ENCODE measurements around the gene RAD9A.

The RAD9A gene

GRCh38 chr11:67345920-67346819 lies 45.6 kb upstream of the RAD9A start (continued):
- TF ChIP-seq ZNF639 (tag by site-specific recombination; IDR thresholded peaks at IDR 0.05) (no peak), ZNF366 (tag by site-specific recombination; conservative IDR thresholded peaks at IDR 0.05) (peak; percentile 38; the same call in 1 of the 2 replicates), ZNF707 (tag by site-specific recombination; IDR thresholded peaks at IDR 0.05) (no peak), ZNF2 (tag by site-specific recombination; IDR thresholded peaks at IDR 0.05) (0 out of 2 replicates have a peak, but pooled peaks have one; percentile 42)

GRCh38 chr11:67347964-67348749 lies 43.6 kb upstream of the RAD9A start:
- Histone ChIP-seq H3K9me3 (ENCODE audit: control insufficient read depth, insufficient read depth, low read depth, low read length) (no peaks in the 10 kb centered on the region), H3K4me1 (ENCODE audit: control insufficient read depth, insufficient read depth, low read length) (no peaks in the 10 kb centered on the region), H3K27ac (ENCODE audit: extremely low read depth, low read depth, low read length) (no peak overlapping the region), H3K4me3 (ENCODE audit: low read depth, low read length) (no peak overlapping the region), H3K36me3 (ENCODE audit: control insufficient read depth in 2 of 2, insufficient read depth in 1 of 2, low read length in 2 of 2) (no peaks in the 10 kb centered on the region)
- TF ChIP-seq ZBTB44 (tag by site-specific recombination; IDR thresholded peaks at IDR 0.05): no peak
- TF ChIP-seq ZNF366 (tag by site-specific recombination; conservative IDR thresholded peaks at IDR 0.05): no peak
- no peak for TF ChIP-seq ZNF529 (tag by site-specific recombination; IDR thresholded peaks at IDR 0.05; ENCODE audit: insufficient replicate concordance)
- TF ChIP-seq ZNF416 (tag by site-specific recombination; IDR thresholded peaks at IDR 0.05): no peak
- no peak for TF ChIP-seq ZNF521 (tag by site-specific recombination; IDR thresholded peaks at IDR 0.05)
- POLR2A ChIA-PET: interaction anchor here (1.3 kb wide), 1 partner anchor 22 kb away, joined by 4 read pairs; no protein-coding TSS in a partner anchor
- CTCF ChIA-PET: interaction anchor here (0.7 to 30.4 kb wide), 6 partner anchors 7 to 461 kb away, joined by 3 to 898 read pairs (median 23); partner anchors contain the start of genes CLCF1, POLD4 and RAD9A

- ChIA-PET POLR2A (interaction anchor here (1.3 kb wide), 1 partner anchor 22 kb away, joined by 4 read pairs; no protein-coding TSS in a partner anchor), CTCF (interaction anchor here (0.6 to 30.4 kb wide), 5 partner anchors 13 to 1126 kb away, joined by 3 to 898 read pairs (median 4); partner anchors contain the start of genes CLCF1 and RAD9A)
- Histone ChIP-seq H3K9me3 (ENCODE audit: control insufficient read depth, insufficient read depth, low read depth, low read length) (no peaks in the 10 kb centered on the region), H3K36me3 (ENCODE audit: control insufficient read depth in 2 of 2, insufficient read depth in 1 of 2, low read length in 2 of 2) (no peaks in the 10 kb centered on the region), H3K4me1 (ENCODE audit: control insufficient read depth, insufficient read depth, low read length) (no peaks in the 10 kb centered on the region), H3K4me3 (ENCODE audit: low read depth, low read length) (no peak overlapping the region), H3K27ac (ENCODE audit: extremely low read depth, low read depth, low read length) (no peak overlapping the region)
- TF ChIP-seq REPIN1 (tag by site-specific recombination; IDR thresholded peaks at IDR 0.05; ENCODE audit: low read depth): no peak
- no peak for TF ChIP-seq SP2 (tag by site-specific recombination; IDR thresholded peaks at IDR 0.05)
- no peak for TF ChIP-seq OSR2 (tag by site-specific recombination; IDR thresholded peaks at IDR 0.05)
- no peak for TF ChIP-seq ZNF776 (tag by site-specific recombination; IDR thresholded peaks at IDR 0.05; ENCODE audit: borderline replicate concordance)
- no peak for TF ChIP-seq SALL2 (tag by site-specific recombination; IDR thresholded peaks at IDR 0.05; ENCODE audit: borderline replicate concordance)
- TF ChIP-seq ZNF18 (tag by site-specific recombination; IDR thresholded peaks at IDR 0.05): no peak
- no peak for TF ChIP-seq ZNF239 (tag by site-specific recombination; IDR thresholded peaks at IDR 0.05)
- TF ChIP-seq, protein P1, sequence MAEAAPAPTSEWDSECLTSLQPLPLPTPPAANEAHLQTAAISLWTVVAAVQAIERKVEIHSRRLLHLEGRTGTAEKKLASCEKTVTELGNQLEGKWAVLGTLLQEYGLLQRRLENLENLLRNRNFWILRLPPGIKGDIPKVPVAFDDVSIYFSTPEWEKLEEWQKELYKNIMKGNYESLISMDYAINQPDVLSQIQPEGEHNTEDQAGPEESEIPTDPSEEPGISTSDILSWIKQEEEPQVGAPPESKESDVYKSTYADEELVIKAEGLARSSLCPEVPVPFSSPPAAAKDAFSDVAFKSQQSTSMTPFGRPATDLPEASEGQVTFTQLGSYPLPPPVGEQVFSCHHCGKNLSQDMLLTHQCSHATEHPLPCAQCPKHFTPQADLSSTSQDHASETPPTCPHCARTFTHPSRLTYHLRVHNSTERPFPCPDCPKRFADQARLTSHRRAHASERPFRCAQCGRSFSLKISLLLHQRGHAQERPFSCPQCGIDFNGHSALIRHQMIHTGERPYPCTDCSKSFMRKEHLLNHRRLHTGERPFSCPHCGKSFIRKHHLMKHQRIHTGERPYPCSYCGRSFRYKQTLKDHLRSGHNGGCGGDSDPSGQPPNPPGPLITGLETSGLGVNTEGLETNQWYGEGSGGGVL (tag by site-specific recombination; IDR thresholded peaks at IDR 0.05): no peak
- no peak for TF ChIP-seq ZNF169 (tag by site-specific recombination; IDR thresholded peaks at IDR 0.05)
- no peak for TF ChIP-seq ZNF2 (tag by site-specific recombination; IDR thresholded peaks at IDR 0.05)
- TF ChIP-seq ZNF404 (tag by site-specific recombination; IDR thresholded peaks at IDR 0.05): no peak
- TF ChIP-seq ZNF692 (tag by site-specific recombination; IDR thresholded peaks at IDR 0.05): no peak
- no peak for TF ChIP-seq HOXD13 (CRISPR knock-in tag; IDR thresholded peaks at IDR 0.05; ENCODE audit: borderline replicate concordance)
- no peak for TF ChIP-seq ZNF777 (tag by site-specific recombination; IDR thresholded peaks at IDR 0.05; ENCODE audit: borderline replicate concordance)
- TF ChIP-seq ZNF660 (tag by site-specific recombination; IDR thresholded peaks at IDR 0.05): no peak
Observed at GRCh38 chr11:67349036-67349435, 42.8 kb upstream of the RAD9A start.

Data from HEK293 (cell line).